ENCODE measurements around the gene PLD4.

Gene PLD4

DNA sequence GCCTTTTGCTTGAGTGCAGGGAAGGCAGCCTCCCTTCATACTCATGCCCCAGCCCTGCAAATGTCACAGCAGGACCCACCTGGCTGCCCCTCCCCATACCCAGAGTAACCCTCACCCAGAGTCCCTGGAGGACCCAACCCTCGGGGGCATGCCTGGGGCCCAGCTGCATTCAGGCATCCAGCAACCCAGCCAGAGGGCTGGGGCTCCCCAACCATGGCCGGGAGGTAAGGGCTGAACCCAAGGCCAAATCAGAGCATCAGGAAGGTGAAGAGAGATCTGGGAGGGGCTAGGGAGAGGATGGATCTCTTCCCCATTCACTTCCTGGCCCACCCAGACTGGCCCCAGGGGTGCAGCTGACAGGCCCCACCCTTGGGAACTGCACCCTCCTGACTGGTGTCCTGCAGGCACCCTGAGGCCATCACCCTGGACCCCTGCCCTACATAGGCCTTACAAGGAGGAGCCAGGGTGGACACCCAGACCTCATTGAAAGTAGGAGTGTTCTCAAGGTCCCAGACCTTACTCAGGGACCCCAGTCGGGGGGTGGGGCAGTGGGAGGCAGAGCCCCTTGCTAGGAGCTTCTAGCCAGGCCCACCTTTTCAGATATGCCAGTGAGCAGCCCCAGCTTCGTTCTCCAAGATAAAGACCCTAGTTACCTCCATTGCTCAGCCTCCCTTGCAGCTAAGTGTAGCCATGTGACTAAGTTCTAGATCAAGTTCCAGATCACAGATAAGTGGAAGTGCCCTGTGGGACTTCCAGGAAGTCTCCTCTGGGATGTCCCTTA, 849 bp upstream of the PLD4 start:
- Histone ChIP-seq H3K4me3 (ENCODE audit: low read depth, low read length, poor library complexity, severe bottlenecking) (no peak overlapping the region), H4K20me1 (ENCODE audit: insufficient read depth, low read length) (no peaks in the 10 kb centered on the region), H3K27me3 (ENCODE audit: insufficient read depth, low read length) (peaks cover 9% of the 10 kb centered on the region; the same call in 1 of the 2 replicates), H3K9me3 (ENCODE audit: low read length) (peaks cover 3% of the 10 kb centered on the region; the same call in 1 of the 2 replicates), H3K4me2 (ENCODE audit: low read length) (no peak overlapping the region), H3K79me2 (ENCODE audit: insufficient read depth, low read length) (no peaks in the 10 kb centered on the region), H3K36me3 (ENCODE audit: insufficient read depth, low read length) (no peaks in the 10 kb centered on the region; the same call in 1 of the 2 replicates), H3K9me2 (ENCODE audit: low read depth, low read length) (no peaks in the 10 kb centered on the region), H3K9ac (ENCODE audit: low read length) (no peak overlapping the region), H3K27ac (ENCODE audit: low read depth, low read length, poor library complexity, severe bottlenecking) (no peak overlapping the region), H3F3A (ENCODE audit: insufficient read depth, low read length) (no peaks in the 10 kb centered on the region), H3K4me1 (ENCODE audit: insufficient read depth, low read length, severe bottlenecking) (peaks cover 9% of the 10 kb centered on the region), H2AFZ (ENCODE audit: low read length) (no peak overlapping the region)
- TF ChIP-seq EZH2 (IDR thresholded peaks at IDR 0.05; ENCODE audit: borderline replicate concordance, low read length) = no peak
- TF ChIP-seq, protein P1, sequence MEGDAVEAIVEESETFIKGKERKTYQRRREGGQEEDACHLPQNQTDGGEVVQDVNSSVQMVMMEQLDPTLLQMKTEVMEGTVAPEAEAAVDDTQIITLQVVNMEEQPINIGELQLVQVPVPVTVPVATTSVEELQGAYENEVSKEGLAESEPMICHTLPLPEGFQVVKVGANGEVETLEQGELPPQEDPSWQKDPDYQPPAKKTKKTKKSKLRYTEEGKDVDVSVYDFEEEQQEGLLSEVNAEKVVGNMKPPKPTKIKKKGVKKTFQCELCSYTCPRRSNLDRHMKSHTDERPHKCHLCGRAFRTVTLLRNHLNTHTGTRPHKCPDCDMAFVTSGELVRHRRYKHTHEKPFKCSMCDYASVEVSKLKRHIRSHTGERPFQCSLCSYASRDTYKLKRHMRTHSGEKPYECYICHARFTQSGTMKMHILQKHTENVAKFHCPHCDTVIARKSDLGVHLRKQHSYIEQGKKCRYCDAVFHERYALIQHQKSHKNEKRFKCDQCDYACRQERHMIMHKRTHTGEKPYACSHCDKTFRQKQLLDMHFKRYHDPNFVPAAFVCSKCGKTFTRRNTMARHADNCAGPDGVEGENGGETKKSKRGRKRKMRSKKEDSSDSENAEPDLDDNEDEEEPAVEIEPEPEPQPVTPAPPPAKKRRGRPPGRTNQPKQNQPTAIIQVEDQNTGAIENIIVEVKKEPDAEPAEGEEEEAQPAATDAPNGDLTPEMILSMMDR (IDR thresholded peaks at IDR 0.05; ENCODE audit: low read length) = no peak

DNA sequence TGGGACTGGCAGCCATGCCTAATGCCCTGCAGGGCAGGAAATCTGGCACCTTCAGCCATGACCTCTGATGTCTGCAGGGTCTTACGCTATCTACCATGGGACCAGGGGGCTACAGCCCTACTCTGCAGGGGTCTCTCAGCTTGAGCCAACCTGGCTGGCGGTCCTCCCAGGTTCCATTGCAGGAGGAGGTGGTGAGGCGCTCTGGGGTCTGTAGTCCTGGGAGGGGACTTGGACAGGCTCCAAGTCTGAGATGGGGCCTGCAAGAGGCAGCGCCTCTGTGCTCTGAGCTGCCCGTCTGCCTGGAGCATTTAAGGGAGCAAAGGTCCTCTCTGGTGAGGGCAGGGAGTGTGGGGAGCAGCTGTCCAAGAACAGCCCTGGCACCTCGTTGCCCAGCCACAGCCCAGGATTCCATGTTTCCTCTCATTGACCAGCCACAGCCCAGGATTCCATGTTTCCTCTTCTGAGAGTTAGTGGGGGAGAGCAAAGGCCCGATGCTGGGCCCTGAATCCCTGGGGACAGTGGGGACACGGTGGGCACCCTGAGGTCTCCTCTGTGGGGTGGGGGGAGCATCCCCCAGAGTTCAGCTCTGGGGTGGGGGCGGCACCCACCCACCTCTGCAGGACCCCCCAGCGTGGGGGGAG, 655 bp downstream of the PLD4 start:
- Histone ChIP-seq H3K9me3 (ENCODE audit: low read length) (peaks cover 3% of the 10 kb centered on the region; the same call in 1 of the 2 replicates), H2AFZ (ENCODE audit: low read length) (no peak overlapping the region), H3K27me3 (ENCODE audit: insufficient read depth, low read length) (peaks cover 5% of the 10 kb centered on the region; the same call in 1 of the 2 replicates), H3F3A (ENCODE audit: insufficient read depth, low read length) (no peaks in the 10 kb centered on the region), H3K9ac (ENCODE audit: low read length) (no peak overlapping the region), H3K4me1 (ENCODE audit: insufficient read depth, low read length, severe bottlenecking) (peaks cover 9% of the 10 kb centered on the region), H3K36me3 (ENCODE audit: insufficient read depth, low read length) (no peaks in the 10 kb centered on the region; the same call in 1 of the 2 replicates), H3K4me3 (ENCODE audit: low read depth, low read length, poor library complexity, severe bottlenecking) (no peak overlapping the region), H4K20me1 (ENCODE audit: insufficient read depth, low read length) (no peaks in the 10 kb centered on the region), H3K4me2 (ENCODE audit: low read length) (no peak overlapping the region), H3K79me2 (ENCODE audit: insufficient read depth, low read length) (no peaks in the 10 kb centered on the region), H3K27ac (ENCODE audit: low read depth, low read length, poor library complexity, severe bottlenecking) (no peak overlapping the region), H3K9me2 (ENCODE audit: low read depth, low read length) (no peaks in the 10 kb centered on the region)
- no peak for TF ChIP-seq EZH2 (IDR thresholded peaks at IDR 0.05; ENCODE audit: borderline replicate concordance, low read length)
- TF ChIP-seq, protein P1 (IDR thresholded peaks at IDR 0.05; ENCODE audit: low read length) = no peak

DNA sequence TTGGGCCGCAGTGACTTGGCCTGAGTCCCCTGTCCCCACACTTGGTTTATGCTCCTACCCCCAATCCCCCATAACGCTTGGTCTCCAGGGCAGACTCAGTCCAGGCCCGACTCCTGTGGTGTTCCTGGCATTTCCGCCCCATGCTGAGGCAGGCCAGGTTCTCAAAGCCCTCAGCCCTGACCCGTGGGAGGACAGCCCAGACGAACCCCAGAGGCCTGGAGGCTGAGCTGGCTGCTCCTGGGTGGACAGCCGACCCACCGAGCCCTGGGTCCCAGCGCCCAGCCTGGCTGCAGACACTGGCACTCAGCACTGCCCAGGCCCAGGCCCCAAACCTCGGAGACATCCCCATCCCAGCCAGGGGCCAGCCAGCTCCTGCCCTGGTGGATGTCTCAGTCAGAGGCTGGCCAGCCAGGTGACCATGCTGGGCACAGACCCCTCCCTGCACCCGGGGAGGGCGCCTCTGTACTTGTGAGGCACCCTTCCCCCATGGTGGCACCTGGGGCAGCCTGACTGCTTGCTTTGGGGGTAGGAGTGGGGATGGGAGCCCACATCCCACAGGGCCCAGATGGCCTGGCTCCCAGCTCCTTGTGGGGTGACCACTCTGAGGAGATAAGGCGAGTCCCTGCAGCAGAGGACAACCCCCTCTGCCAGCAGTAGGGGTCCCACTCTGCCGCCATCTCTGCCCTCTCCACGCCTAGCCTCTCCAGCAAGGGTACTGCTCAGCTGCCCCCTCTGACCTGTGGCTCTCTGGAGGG, 1.4 kb downstream of the PLD4 start:
- Histone ChIP-seq H3K4me1 (ENCODE audit: insufficient read depth, low read length, severe bottlenecking) (peaks cover 9% of the 10 kb centered on the region), H3F3A (ENCODE audit: insufficient read depth, low read length) (no peaks in the 10 kb centered on the region), H3K9me3 (ENCODE audit: low read length) (peaks cover 3% of the 10 kb centered on the region; the same call in 1 of the 2 replicates), H3K9me2 (ENCODE audit: low read depth, low read length) (no peaks in the 10 kb centered on the region), H3K4me2 (ENCODE audit: low read length) (no peak overlapping the region), H4K20me1 (ENCODE audit: insufficient read depth, low read length) (no peaks in the 10 kb centered on the region), H2AFZ (ENCODE audit: low read length) (no peak overlapping the region), H3K27ac (ENCODE audit: low read depth, low read length, poor library complexity, severe bottlenecking) (no peak overlapping the region), H3K27me3 (ENCODE audit: insufficient read depth, low read length) (peaks cover 5% of the 10 kb centered on the region; the same call in 1 of the 2 replicates), H3K9ac (ENCODE audit: low read length) (no peak overlapping the region), H3K79me2 (ENCODE audit: insufficient read depth, low read length) (no peaks in the 10 kb centered on the region), H3K36me3 (ENCODE audit: insufficient read depth, low read length) (no peaks in the 10 kb centered on the region; the same call in 1 of the 2 replicates), H3K4me3 (ENCODE audit: low read depth, low read length, poor library complexity, severe bottlenecking) (no peak overlapping the region)
- no peak for TF ChIP-seq EZH2 (IDR thresholded peaks at IDR 0.05; ENCODE audit: borderline replicate concordance, low read length)
- TF ChIP-seq, protein P1 (IDR thresholded peaks at IDR 0.05; ENCODE audit: low read length) = no peak

Measured in OCI-LY1 (cell line).